ENCODE results near the gene PREPL.
A peak's percentile ranks its signal among the peaks of the same experiment; 100 is the strongest.
"Not testable (repeated sequence)": the region's sequence is repeated elsewhere in the genome, so short reads cannot be mapped to it uniquely, and the experiment has no call there.

Gene PREPL

GRCh38 chr2:44348400-44348799 lies 12.9 kb downstream of the PREPL start:
- DNase-seq (ENCODE audit: low read depth) = peak; percentile 67

- DNase-seq (ENCODE audit: low read depth) = no peak
These were observed 13.8 kb downstream of the PREPL start for GRCh38 chr2:44347526-44347925.

- DNase-seq (ENCODE audit: low read depth) = no peak
These were observed 18.4 kb downstream of the PREPL start for GRCh38 chr2:44342854-44343253.

GRCh38 chr2:44335806-44336538 lies 25.3 kb downstream of the PREPL start:
- no peak for DNase-seq (ENCODE audit: low read depth)

- DNase-seq (ENCODE audit: low read depth) = no peak
These were observed 27.3 kb downstream of the PREPL start for GRCh38 chr2:44333994-44334393.

- no peak for DNase-seq (ENCODE audit: low read depth)
These were observed 30.5 kb downstream of the PREPL start for GRCh38 chr2:44330801-44331200.

- DNase-seq (ENCODE audit: low read depth) = no peak
These were observed 32.0 kb downstream of the PREPL start for GRCh38 chr2:44329343-44329742.

- DNase-seq (ENCODE audit: low read depth) = no peak
These were observed 32.5 kb downstream of the PREPL start for GRCh38 chr2:44328750-44329149.

GRCh38 chr2:44326548-44327264 lies 34.6 kb downstream of the PREPL start:
- no peak for DNase-seq (ENCODE audit: low read depth)

- DNase-seq (ENCODE audit: low read depth) = no peak
These were observed 35.4 kb downstream of the PREPL start for GRCh38 chr2:44325897-44326296.

- DNase-seq (ENCODE audit: low read depth) = peak; percentile 51
These were observed 36.3 kb downstream of the PREPL start for GRCh38 chr2:44324971-44325426.

GRCh38 chr2:44321360-44321759 lies 39.9 kb downstream of the PREPL start:
- DNase-seq (ENCODE audit: low read depth) = no peak

GRCh38 chr2:44320832-44321231 lies 40.5 kb downstream of the PREPL start:
- DNase-seq (ENCODE audit: low read depth) = no peak

GRCh38 chr2:44315945-44316344 lies 45.3 kb downstream of the PREPL start:
- DNase-seq (ENCODE audit: low read depth) = no peak

- no peak for DNase-seq (ENCODE audit: low read depth)
These were observed 46.9 kb downstream of the PREPL start for GRCh38 chr2:44314362-44314761.

GRCh38 chr2:44310287-44310686 lies 51.0 kb downstream of the PREPL start:
- no peak for DNase-seq (ENCODE audit: low read depth)

- DNase-seq (ENCODE audit: low read depth) = no peak
These were observed 55.4 kb downstream of the PREPL start for GRCh38 chr2:44305882-44306281.

- no peak for DNase-seq (ENCODE audit: low read depth)
These were observed 57.0 kb downstream of the PREPL start for GRCh38 chr2:44304258-44304657.

- not testable (repeated sequence) for DNase-seq (ENCODE audit: low read depth)
These were observed 57.5 kb downstream of the PREPL start for GRCh38 chr2:44303766-44304165.

GRCh38 chr2:44301111-44301510 lies 60.2 kb downstream of the PREPL start:
- no peak for DNase-seq (ENCODE audit: low read depth)

- DNase-seq (ENCODE audit: low read depth) = no peak
These were observed 61.7 kb downstream of the PREPL start for GRCh38 chr2:44299635-44300034.

- DNase-seq (ENCODE audit: low read depth) = no peak
These were observed 63.9 kb downstream of the PREPL start for GRCh38 chr2:44297431-44297830.

- no peak for DNase-seq (ENCODE audit: low read depth)
These were observed 64.6 kb downstream of the PREPL start for GRCh38 chr2:44296653-44297052.

Measured in stromal cell of bone marrow (primary cell).